ENCODE measurements around the gene NEK1.
A peak's percentile ranks its signal among the peaks of the same experiment; 100 is the strongest.

The NEK1 gene, protein sequence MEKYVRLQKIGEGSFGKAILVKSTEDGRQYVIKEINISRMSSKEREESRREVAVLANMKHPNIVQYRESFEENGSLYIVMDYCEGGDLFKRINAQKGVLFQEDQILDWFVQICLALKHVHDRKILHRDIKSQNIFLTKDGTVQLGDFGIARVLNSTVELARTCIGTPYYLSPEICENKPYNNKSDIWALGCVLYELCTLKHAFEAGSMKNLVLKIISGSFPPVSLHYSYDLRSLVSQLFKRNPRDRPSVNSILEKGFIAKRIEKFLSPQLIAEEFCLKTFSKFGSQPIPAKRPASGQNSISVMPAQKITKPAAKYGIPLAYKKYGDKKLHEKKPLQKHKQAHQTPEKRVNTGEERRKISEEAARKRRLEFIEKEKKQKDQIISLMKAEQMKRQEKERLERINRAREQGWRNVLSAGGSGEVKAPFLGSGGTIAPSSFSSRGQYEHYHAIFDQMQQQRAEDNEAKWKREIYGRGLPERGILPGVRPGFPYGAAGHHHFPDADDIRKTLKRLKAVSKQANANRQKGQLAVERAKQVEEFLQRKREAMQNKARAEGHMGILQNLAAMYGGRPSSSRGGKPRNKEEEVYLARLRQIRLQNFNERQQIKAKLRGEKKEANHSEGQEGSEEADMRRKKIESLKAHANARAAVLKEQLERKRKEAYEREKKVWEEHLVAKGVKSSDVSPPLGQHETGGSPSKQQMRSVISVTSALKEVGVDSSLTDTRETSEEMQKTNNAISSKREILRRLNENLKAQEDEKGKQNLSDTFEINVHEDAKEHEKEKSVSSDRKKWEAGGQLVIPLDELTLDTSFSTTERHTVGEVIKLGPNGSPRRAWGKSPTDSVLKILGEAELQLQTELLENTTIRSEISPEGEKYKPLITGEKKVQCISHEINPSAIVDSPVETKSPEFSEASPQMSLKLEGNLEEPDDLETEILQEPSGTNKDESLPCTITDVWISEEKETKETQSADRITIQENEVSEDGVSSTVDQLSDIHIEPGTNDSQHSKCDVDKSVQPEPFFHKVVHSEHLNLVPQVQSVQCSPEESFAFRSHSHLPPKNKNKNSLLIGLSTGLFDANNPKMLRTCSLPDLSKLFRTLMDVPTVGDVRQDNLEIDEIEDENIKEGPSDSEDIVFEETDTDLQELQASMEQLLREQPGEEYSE (N-terminal part only)
- 19.0 to 140 (median 30.9) reads per million in 9 experiments for total RNA-seq

DNA sequence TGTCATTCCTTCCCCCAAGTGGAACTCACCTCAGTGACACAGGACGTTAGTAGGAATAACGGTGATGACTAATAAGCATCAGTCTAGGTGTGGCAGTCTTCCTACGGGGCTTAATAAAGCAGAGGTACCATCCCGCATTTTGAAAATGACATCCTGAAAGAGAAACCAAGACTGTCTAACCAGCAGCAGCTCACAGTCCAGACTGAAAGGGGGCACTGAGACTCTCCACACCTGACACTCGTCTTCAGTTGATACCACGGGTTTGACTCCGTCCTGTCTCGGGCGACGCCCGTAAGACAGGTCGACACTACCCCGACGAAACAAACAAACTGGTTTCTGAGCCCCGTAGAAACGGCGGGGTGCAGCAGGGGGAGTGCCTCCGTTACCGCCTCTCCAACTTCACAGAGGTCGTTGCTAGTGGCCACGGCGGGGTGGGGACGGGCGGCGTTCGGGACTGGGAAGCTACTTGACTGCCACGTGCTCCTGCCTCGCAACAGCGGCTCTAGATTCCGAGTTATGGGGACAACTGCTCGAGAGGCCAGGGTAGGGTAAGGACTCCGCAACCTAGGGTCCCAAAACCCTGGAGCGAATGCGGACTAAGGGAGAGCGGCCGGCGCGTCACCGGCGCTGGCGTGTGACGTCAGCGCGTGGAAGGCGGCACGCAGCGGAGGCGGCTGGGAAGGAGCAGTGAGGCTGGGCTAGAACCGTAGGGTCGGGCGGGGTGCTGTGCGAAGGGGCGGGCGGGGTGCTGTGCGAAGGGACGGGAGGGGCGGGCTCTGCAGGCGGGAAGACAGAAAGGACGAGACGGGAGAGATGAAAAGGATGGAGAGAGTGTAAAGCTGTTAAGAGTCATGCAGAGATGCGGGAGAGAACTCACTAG, at the start of gene NEK1:
NEK1 (minus strand) TSS at position 593 of the 880 bp plus-strand sequence. CDS start 9,953 bp downstream, outside the sequence.
- peak; percentile 81 for ATAC-seq (replicated peaks)
- peaks cover 12% of the 10 kb centered on the region for H3K36me3 Mint-ChIP-seq (ENCODE audit: insufficient read depth)

DNA sequence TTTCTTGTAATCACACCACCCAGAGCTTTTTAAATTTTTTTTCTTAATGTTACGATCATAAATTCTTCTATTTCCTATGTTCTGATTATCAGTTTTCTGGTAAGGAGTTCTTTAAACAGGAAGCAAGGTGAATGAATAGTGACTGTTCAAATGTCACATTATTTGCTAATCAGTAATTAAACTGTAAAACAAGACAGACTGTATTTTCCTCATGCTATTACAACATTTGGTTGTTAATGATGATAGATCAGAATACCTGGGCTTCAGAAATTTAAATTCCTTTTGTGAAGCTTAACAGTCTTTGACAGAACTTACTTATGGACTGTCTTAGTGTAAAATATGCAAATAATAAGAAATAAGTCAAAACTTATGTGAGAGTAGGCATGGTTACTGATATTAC, 49.4 kb upstream of the NEK1 start:
- Mint-ChIP-seq H3K9me3 (no peaks in the 10 kb centered on the region), H3K4me1 (ENCODE audit: low read depth in 2 of 2) (peaks cover 11 to 21% of the 10 kb centered on the region in 2 donors), H3K36me3 (ENCODE audit: insufficient read depth) (no peaks in the 10 kb centered on the region), H3K4me3 (no peak overlapping the region), H3K27me3 (no peaks in the 10 kb centered on the region), H3K27ac (peak overlapping the region in 1 of 2 donors; percentile 11)
- ATAC-seq (replicated peaks) (no peak), DNase-seq (no peak)

More for the DNA sequence above, at the start of gene NEK1:
- Mint-ChIP-seq H3K9me3 (no peaks in the 10 kb centered on the region), H3K27me3 (no peaks in the 10 kb centered on the region), H3K27ac (peak within 1 kb of the TSS; percentile 100), H3K4me1 (ENCODE audit: low read depth in 2 of 2) (peaks cover 13 to 30% of the 10 kb centered on the region in 2 donors), H3K4me3 (peak within 1 kb of the TSS; percentile 99)
- peak; percentile 77 to 83 (median 81) for DNase-seq

DNA sequence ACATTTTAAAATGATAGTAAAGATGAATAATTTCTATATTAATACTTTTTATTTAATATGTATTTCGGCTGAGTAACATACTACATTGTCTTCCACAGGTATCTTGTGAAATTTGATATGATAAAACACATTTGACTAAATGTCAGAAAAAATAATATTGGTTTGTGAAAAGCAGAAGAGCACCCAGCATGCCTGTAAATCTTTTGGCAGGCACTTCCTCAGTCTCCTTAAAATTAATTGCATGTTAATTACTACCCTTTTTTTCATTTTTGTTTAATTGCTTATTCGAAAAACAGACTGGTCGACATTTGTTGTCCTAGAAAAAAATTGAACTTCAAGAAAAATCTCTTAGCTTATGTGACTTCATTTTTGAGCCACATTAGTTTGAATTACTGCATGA, 48.5 kb upstream of the NEK1 start:
- no peak for DNase-seq
- H3K4me1 Mint-ChIP-seq (ENCODE audit: low read depth in 2 of 2), result peaks cover 11 to 21% of the 10 kb centered on the region in 2 donors
- H3K27ac Mint-ChIP-seq, result no peak overlapping the region
- no peaks in the 10 kb centered on the region for H3K9me3 Mint-ChIP-seq
- no peaks in the 10 kb centered on the region for H3K27me3 Mint-ChIP-seq
- no peak for ATAC-seq (replicated peaks)
- no peak overlapping the region for H3K4me3 Mint-ChIP-seq
- H3K36me3 Mint-ChIP-seq (ENCODE audit: insufficient read depth), result no peaks in the 10 kb centered on the region

DNA sequence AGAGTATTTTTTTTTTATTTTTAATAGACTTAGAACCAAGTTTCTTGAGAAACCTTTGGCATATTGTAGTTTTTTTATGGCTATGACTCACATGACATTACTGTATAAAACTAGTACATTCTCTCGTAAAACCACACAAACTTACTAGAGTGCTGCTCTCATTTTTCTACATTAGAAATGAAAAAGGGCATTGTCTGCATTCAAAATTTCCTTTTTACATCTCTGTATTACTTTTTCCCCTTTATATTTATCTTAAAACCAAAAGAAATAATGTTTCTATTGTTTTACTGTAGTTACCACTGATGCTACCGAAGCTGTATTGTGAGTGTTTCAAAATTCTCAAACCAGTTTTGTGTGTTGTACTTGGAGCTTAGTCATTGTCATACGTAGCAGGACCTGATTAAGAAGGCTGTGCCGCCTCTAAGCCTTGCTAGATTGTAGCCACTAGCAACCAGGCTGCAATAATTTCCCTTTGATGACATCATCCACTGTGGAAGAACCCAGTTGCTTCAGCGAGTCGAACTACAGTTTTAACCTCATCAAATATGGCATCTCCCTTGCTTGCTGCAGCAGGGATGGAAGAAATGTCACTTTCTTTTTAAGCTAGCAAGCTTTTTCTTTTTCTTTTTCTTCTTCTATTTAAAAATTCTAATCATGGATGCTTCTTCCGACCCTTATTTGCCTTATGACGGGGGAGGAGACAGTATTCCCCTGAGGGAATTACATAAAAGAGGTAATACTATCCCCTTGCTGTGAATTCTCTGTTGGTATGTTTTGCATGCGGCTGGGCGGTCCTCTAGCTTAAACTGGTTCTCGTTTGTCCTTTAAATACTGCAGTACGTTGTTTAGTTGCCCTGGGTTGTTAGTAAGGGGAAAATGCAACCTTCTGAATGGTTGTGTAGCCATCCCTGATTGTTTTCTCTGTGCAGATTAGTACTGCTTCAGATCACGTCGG, 47.6 kb upstream of the NEK1 start:
- H3K27ac Mint-ChIP-seq, result peak overlapping the region; percentile 87 to 88
- H3K36me3 Mint-ChIP-seq (ENCODE audit: insufficient read depth), result no peaks in the 10 kb centered on the region
- ATAC-seq (replicated peaks) (peak; percentile 99), DNase-seq (peak; percentile 28 to 47 (median 45))
- H3K9me3 Mint-ChIP-seq, result no peaks in the 10 kb centered on the region
- H3K4me3 Mint-ChIP-seq, result peak overlapping the region; percentile 41 to 54
- H3K27me3 Mint-ChIP-seq, result no peaks in the 10 kb centered on the region
- peaks cover 6 to 17% of the 10 kb centered on the region in 2 donors for H3K4me1 Mint-ChIP-seq (ENCODE audit: low read depth in 2 of 2)

DNA sequence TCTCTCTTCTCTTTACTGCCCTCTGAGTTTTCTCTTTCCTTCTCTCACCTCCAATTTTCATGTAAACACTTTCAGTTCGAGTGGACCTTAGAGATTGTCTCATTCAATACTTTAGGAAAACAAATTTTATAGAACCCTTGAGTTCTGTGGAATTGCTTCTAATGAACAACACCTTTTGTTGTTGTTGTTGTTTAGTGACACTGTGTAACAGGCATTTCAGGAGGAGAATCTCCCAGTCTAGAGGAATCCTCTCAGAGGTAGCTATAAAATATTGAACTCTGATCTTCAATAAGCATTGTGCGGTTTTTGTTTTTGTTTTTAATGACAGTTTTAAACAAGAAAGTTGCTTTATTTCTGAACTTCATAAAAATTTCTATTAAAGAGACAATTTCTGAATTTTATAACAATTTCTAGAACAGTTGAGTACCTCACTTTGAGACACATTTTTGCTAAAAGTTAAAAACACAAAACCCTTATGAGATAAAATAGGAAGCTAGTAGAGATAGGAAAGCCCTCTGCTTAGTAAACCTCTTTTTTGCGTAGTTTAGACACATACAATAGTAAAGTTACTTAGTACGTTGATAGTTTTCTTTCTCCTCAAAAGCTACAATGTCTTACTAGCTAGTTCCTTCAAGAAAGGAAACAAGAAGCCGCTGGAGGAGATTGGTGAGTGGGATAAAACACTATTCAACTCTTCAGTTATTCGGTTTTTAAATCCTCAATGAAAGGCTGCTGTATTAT, 46.8 kb upstream of the NEK1 start:
- DNase-seq (no peak), ATAC-seq (replicated peaks) (no peak)
- Mint-ChIP-seq H3K27me3 (no peaks in the 10 kb centered on the region), H3K4me3 (no peak overlapping the region), H3K4me1 (ENCODE audit: low read depth in 2 of 2) (peaks cover 8 to 20% of the 10 kb centered on the region in 2 donors), H3K27ac (peak overlapping the region; percentile 87 to 88), H3K36me3 (ENCODE audit: insufficient read depth) (no peaks in the 10 kb centered on the region), H3K9me3 (no peaks in the 10 kb centered on the region)

DNA sequence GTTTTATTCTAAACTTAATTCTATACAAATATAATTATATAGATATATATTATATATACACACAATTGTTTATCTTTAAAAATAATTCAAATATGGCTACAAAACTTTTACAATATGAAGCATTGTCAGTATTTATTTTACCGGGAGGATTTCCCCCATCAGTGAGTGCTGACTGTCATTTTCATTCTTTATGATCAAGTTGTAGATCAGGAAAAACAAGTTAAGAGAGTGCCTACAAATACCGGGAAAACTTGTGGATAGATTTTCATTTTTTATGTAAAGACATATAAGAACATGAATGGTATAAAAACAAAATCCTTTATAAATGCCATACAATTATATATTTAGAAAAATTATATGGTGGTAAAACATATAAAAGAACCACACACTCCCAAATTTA, 45.8 kb upstream of the NEK1 start:
- H3K27me3 Mint-ChIP-seq, result no peaks in the 10 kb centered on the region
- H3K9me3 Mint-ChIP-seq, result no peaks in the 10 kb centered on the region
- H3K4me1 Mint-ChIP-seq (ENCODE audit: low read depth in 2 of 2), result peaks cover 10 to 18% of the 10 kb centered on the region in 2 donors
- ATAC-seq (replicated peaks), result no peak
- no peak overlapping the region for H3K4me3 Mint-ChIP-seq
- DNase-seq, result no peak
- H3K27ac Mint-ChIP-seq, result peak overlapping the region in 1 of 2 donors; percentile 87
- no peaks in the 10 kb centered on the region for H3K36me3 Mint-ChIP-seq (ENCODE audit: insufficient read depth)

DNA sequence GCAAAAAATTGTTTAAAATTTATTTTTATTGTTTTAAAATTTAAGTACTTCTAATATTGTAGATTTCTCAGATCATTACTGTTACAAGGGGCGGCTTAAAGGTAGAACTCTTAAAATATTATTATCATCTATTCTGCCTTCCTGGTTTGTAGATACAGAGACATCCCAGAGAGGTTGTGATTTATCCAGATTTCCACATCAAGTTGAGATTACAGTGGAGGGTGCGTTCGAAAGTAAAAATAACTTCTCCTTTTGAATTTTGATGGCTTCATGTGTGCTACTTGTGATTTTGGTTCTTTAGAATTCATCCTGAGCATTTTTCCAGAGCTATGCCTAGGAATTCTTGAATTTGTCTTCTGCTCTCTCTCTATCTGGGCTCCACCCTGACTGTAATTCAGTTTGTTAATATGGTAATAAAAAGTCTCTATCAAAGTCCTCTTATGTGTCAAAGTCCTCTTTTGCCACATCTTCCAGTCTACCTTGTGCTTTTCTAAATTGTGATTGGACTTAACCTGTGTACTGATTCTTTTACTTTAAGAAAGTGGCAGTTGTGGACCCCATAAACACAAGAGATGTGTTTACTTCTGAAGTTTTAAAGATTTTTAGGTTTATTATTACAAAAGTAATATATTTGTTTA, 45.2 kb upstream of the NEK1 start:
- no peaks in the 10 kb centered on the region for H3K27me3 Mint-ChIP-seq
- no peaks in the 10 kb centered on the region for H3K36me3 Mint-ChIP-seq (ENCODE audit: insufficient read depth)
- peak overlapping the region in 1 of 2 donors; percentile 87 for H3K27ac Mint-ChIP-seq
- DNase-seq, result no peak
- no peaks in the 10 kb centered on the region for H3K9me3 Mint-ChIP-seq
- H3K4me1 Mint-ChIP-seq (ENCODE audit: low read depth in 2 of 2), result peaks cover 12 to 18% of the 10 kb centered on the region in 2 donors
- H3K4me3 Mint-ChIP-seq, result no peak overlapping the region
- no peak for ATAC-seq (replicated peaks)

DNA sequence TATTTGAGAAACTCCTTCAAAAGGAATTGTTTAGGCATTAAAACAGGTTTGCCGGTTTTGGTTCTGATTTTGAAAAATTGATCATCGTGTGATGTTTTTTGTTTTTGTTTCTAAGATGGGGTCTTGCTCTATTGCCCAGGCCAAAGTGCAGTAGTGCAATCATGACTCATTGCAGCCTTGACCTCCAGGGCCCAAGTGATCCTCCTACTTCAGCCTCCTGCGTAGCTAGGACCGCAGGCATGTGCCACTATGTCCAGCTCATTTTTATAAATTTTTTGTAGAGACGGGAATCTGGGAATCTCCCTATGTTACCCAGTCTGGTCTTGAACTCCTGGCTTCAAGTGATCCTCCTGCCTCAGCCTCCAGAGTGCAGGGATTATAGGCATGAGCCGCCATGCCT, 43.0 kb upstream of the NEK1 start:
- DNase-seq (no peak), ATAC-seq (replicated peaks) (no peak)
- H3K36me3 Mint-ChIP-seq (ENCODE audit: insufficient read depth), result no peaks in the 10 kb centered on the region
- H3K27ac Mint-ChIP-seq, result no peak overlapping the region
- H3K4me3 Mint-ChIP-seq, result no peak overlapping the region
- H3K27me3 Mint-ChIP-seq, result no peaks in the 10 kb centered on the region
- peaks cover 15 to 16% of the 10 kb centered on the region in 2 donors for H3K4me1 Mint-ChIP-seq (ENCODE audit: low read depth in 2 of 2)
- H3K9me3 Mint-ChIP-seq, result no peaks in the 10 kb centered on the region

DNA sequence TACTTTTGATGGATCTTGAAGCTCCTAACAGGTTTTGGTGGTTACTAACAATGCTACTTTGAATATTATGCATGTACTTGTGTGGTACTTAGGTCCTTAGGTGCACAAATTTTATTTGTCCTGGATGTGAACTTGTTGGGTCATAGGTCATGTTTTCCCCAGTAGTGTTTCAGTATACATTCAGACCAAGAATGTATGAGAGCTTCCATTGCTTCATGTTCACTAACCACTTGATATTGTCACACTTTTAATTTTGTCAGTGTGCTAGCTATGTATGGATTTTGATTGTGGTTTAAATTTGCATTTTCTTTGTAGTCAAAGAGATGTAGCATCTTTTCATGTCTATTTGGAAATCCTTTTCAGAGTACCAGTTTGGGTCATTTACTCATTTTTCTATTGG, 40.2 kb upstream of the NEK1 start:
- no peaks in the 10 kb centered on the region for H3K9me3 Mint-ChIP-seq
- no peaks in the 10 kb centered on the region for H3K27me3 Mint-ChIP-seq
- H3K4me3 Mint-ChIP-seq, result no peak overlapping the region
- DNase-seq (no peak), ATAC-seq (replicated peaks) (no peak)
- no peak overlapping the region for H3K27ac Mint-ChIP-seq
- H3K4me1 Mint-ChIP-seq (ENCODE audit: low read depth in 2 of 2), result peaks cover 11 to 15% of the 10 kb centered on the region in 2 donors
- H3K36me3 Mint-ChIP-seq (ENCODE audit: insufficient read depth), result peaks cover 3% of the 10 kb centered on the region

DNA sequence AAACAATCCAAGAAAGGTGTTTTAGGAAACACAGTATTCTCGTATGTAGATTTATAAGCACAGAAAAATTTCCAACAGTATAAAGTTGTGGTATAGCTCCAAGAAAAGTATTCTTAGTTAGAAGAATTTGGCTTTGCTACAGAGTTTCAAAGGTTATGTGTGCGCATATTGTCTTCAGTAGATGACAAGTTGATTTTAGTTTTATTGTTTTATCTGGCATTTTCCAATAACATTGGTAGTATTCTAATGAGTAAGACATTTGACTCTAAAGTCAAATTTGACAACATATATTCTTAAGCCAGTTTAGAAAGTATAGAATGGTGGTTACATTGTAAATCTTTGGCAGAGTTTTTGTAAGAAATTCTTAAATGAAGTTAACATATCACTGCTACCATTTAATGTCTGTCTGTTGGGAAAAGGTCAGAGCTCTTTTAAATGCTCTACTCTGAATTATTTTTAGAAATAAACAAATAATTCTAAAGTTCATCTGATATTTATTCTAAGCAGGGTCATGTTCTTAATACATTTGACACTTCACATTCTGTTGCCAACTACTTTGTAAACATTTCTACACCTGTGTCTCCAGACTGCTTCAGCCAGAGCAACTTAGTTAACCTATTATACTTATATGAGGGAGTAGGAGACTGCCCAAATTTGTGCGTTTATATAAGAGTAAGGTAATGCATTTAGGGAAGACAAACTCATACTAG, 38.0 kb upstream of the NEK1 start:
- Mint-ChIP-seq H3K4me1 (ENCODE audit: low read depth in 2 of 2) (peaks cover 11 to 12% of the 10 kb centered on the region in 2 donors), H3K27ac (no peak overlapping the region), H3K4me3 (no peak overlapping the region), H3K9me3 (no peaks in the 10 kb centered on the region), H3K27me3 (no peaks in the 10 kb centered on the region), H3K36me3 (ENCODE audit: insufficient read depth) (peaks cover 3% of the 10 kb centered on the region)
- DNase-seq (no peak), ATAC-seq (replicated peaks) (no peak)

Data from effector memory CD8-positive, alpha-beta T cell (primary cell).